NCI-H748 treated with DMSO at 0.1 percent for 48 hours (cell line): ENCODE results near the gene CDKN2AIPNL.
"Not testable (repeated sequence)": the region's sequence is repeated elsewhere in the genome, so short reads cannot be mapped to it uniquely, and the experiment has no call there.

Experiments
- DNase-seq: peaks from one replicate; lab custom pipeline; 2025; lab: John Stamatoyannopoulos, UW

Gene CDKN2AIPNL

GRCh38 chr5:134437847-134438581, 26.3 kb upstream of the CDKN2AIPNL start:
- DNase-seq = no peak

- DNase-seq = no peak
Observed at GRCh38 chr5:134437340-134437846, 25.7 kb upstream of the CDKN2AIPNL start.

- DNase-seq = no peak
Observed at GRCh38 chr5:134436523-134437339, 25.1 kb upstream of the CDKN2AIPNL start.

- no peak for DNase-seq
Observed at GRCh38 chr5:134435560-134435959, 23.9 kb upstream of the CDKN2AIPNL start.

DNA sequence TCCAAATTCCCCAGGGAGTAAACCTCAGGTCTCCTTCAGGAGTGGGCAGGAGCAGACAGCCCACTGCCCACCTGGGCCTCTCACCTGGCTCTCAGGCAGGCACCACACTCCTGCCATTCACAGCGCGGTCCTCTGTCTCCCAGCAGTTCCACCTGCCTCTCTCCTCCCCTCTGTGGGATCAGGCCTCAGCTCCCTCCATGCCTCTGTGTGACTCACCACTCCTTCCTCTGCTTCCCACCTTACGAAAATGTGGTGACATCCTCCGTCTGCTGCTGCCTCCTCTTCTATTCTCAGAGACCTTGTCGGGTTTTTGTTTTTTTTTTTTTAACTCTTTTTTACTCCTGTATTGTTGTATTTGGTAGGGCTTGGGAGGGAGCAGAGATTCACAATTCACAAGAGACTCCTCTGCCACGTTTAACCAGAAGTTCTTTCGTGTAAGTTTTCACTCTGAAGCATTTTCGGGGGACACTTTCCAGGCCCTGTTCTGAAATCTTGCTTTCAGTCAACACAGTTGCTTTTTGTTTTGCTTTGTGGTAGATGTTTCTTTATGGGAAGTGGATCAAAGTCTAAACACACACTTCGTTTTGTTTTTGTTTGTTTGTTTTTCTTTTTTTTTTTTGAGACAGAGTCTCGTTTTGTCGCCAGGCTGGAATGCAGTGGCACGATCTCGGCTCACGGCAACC, 21.1 kb upstream of the CDKN2AIPNL start:
- DNase-seq = no peak

DNA sequence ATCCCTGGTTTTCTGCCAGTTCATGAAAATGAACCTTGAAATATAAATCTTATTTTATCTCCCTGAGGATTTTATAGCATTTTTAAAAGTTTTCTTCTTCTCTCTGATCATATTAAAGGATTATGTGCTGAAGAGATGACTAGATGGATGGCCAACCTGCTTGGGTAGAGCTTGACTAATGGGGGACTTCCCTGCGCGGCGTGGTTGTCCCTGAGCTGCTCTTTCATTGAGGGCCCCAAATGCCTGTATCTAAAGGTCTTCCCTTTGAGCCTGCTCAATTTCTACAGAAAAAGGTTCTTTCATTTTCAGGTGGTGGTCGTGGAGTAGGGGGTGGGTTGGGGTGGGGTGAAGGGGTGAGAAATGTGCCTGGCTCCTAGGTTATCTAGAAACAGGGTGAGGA, 20.5 kb upstream of the CDKN2AIPNL start:
- DNase-seq = no peak

GRCh38 chr5:134430001-134430569, 18.4 kb upstream of the CDKN2AIPNL start:
- no peak for DNase-seq

GRCh38 chr5:134427540-134428041, 15.9 kb upstream of the CDKN2AIPNL start:
- no peak for DNase-seq

DNA sequence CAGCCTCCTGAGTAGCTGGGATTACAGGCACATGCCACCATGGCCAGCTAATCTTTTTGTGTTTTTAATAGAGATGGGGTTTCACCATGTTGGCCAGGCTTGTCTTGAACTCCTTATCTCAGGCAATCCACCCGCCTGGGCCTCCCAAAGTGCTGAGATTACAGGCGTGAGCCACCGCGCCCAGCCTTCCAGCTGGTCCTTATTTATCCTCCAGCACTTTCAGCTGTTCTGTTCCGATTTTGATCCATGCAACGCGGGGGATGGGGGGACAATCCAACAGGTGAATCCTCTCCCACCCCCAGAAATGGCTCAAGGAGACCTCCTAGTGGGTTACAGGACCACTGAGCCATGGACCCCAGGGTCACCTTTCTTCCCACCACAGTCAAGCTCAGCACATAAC, 14.7 kb upstream of the CDKN2AIPNL start:
- DNase-seq = no peak

DNA sequence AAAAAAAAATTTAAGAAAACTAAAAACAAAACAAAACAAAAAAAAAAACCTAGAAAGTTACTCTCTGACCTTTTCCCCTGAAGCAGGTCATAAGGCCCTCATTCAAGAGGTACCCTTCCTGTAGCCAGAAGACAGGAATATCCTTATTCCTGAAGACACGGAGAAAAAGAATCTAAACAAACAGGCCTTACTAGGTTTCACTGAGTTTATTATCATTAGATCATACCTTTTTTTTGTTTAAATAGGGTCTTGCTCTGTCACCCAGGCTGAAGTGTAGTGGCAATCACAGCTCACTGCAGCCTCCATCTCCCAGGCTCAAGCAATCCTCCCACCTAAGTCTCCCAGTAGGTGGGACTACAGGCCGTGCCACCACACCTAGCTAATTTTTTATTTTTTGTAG, 11.7 kb upstream of the CDKN2AIPNL start:
- no peak for DNase-seq

DNA sequence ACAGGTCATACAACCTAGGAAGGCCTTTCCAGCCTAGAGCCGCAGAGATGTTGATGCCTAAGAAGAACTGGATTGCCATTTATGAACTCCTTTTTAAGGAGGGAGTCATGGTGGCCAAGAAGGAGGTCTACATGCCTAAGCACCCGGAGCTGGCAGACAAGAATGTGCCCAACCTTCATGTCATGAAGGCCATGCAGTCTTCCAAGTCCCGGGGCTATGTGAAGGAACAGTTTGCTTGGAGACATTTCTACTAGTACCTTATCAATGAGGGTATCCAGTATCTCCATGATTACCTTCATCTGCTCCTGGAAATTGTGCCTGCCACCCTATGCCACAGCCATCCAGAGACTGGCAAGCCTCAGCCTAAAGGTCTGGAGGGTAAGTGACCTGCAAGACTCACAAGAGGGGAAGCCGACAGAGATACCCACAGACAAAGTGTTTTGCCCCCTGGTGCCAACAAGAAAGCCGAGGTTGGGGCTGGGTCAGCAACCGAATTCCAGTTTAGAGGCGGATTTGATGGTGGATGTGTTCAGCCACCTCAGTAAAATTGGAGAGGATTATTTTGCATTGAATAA, 11.2 kb upstream of the CDKN2AIPNL start:
- DNase-seq = no peak

GRCh38 chr5:134421038-134421437, 9.4 kb upstream of the CDKN2AIPNL start:
- not testable (repeated sequence) for DNase-seq

GRCh38 chr5:134420343-134420742, 8.7 kb upstream of the CDKN2AIPNL start:
- DNase-seq = no peak

DNA sequence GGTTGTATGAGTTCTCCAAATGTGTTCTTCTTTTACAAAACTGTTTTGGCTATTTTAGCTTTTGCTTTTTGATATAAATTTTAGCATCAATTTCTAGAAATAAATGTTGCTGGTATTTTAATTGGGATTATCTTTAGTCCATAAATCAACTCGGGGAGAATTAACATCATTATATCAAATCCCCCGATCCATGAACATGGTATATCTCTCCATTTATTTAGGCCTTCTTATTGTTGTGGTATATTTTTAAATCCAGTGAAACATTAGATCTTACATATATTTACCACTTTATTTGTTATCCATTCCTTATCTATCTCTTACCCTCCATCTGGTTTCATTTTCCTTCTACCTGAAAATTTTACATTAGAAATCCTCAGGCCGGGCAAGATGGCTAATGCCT, 7.3 kb upstream of the CDKN2AIPNL start:
- DNase-seq = no peak

DNA sequence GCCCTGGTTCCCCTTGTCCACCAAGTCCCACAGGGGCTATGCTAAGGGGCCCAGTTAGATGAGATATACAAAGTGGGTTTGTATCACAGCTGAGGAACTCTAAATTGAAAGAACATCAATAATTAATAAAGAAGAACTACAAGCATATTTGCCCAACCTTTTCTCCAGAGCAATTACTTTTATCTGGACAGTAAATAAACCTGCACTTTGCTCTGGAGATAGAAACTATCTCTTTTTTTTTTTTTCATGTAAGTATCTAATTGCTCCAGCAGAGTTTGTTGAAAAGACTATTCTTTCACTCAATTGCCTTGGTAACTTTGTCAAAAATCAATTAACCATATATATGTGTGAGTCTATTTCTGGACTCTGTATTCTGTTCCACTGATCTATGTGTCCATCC, 6.0 kb upstream of the CDKN2AIPNL start:
- no peak for DNase-seq

- no peak for DNase-seq
Observed at GRCh38 chr5:134413046-134413445, 1.4 kb upstream of the CDKN2AIPNL start.

DNA sequence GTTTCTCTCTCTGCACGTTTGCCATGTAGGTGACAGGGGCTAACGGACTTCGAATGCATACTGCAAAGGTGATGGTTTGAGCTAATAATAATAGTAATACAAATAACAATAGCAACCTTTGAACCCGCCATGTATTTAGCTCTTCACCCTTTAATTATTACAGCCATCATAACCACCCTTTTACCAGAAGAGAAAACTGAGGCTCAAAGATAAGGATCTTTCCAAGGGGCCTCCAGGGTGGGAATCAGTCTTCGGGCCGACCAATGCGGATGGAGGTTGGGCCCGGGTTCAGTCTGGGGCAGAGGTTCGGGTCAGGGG, 494 bp downstream of the CDKN2AIPNL start:
- DNase-seq = no peak

GRCh38 chr5:134410822-134411221, 859 bp downstream of the CDKN2AIPNL start:
- no peak for DNase-seq

DNA sequence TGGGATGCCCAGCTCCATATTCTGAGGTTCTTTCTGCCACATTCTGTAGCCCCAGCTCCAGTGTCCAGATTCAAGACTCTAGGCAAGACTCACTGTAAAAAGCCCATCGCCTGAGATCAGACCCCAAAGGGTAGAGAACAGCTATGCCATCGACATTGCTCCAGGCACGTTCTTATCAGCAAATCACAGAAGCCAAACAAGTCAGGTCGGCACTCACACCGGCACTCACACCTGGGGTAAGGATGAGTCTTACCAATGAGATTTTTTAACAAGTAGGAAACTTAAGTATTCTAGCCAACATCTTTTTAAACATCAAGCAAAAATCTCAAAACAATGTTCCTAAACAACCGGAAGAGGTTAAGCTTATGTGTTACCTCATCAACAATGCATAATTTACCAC, 2.4 kb downstream of the CDKN2AIPNL start:
- DNase-seq = no peak

GRCh38 chr5:134406390-134406789, 5.3 kb downstream of the CDKN2AIPNL start:
- DNase-seq = no peak

- no peak for DNase-seq
Observed at GRCh38 chr5:134403951-134404350, 7.7 kb downstream of the CDKN2AIPNL start.

DNA sequence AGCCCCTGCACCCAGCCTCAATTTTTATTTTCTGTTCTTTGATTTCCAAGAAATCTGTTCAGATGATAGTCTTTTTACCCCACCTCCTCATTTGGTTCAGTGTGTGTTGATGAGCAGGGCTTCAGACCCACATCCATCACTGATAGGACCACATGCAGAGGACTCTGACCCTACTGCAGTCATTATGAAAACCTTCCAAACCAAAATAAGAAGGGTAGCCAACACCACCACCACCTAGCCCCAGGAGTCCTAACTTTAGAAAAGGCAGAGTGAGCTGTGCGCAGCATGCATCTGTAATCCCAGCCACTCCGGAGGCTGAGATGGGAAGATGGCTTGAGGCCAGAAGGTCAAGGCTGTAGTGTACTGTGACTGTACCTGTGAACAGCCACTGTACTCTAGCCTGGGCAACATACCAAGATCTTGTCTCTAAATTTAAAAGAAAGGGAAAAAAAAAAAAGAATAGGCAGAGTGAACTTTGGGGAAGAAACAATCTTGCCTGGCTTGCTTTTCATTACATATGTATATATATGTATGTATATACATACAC, 13.0 kb downstream of the CDKN2AIPNL start:
- DNase-seq = no peak
